Mesendoderm (in vitro differentiated cells): Measurements from ENCODE around the gene FNDC10.
"Not testable (repeated sequence)": the region's sequence is repeated elsewhere in the genome, so short reads cannot be mapped to it uniquely, and the experiment has no call there.

Experiments used
- DNase-seq: peaks from one replicate; pipeline ENCODE4 v3.0.0; 2013
- H2AK5ac ChIP-seq: 2 replicates; pipeline ENCODE4 v1.6.1; 2013; ENCODE audit warnings: low read length, inconsistent platforms
- H2BK120ac ChIP-seq: 2 replicates; pipeline ENCODE4 v1.6.1; 2013; ENCODE audit warnings: low read depth, mild to moderate bottlenecking, low read length, moderate library complexity, mixed read lengths
- H2BK15ac ChIP-seq: replicated peaks from 2 replicates; pipeline ENCODE4 v1.6.1; 2013; ENCODE audit warnings: low read depth, mild to moderate bottlenecking, moderate library complexity
- H2BK5ac ChIP-seq: 2 replicates; pipeline ENCODE4 v1.6.1; 2013; ENCODE audit warnings: low read length, inconsistent platforms
- H3K18ac ChIP-seq: 2 replicates; pipeline ENCODE4 v1.6.1; 2013; ENCODE audit warnings: mild to moderate bottlenecking, low read length, mixed read lengths
- H3K23ac ChIP-seq: one replicate; pipeline ENCODE4 v1.6.1; 2013; ENCODE audit warnings: low read length
- H3K27ac ChIP-seq: 2 replicates; pipeline ENCODE4 v1.5.1; 2013; ENCODE audit warnings: low read depth, mild to moderate bottlenecking, inconsistent platforms, low read length, moderate library complexity
- H3K27me3 ChIP-seq: 2 replicates; pipeline ENCODE4 v1.6.1; 2013; ENCODE audit warnings: low read length, control low read depth, mild to moderate bottlenecking, inconsistent platforms; ENCODE audit not compliant: insufficient read depth, poor library complexity
- H3K36me3 ChIP-seq: 2 replicates; pipeline ENCODE4 v1.6.1; 2013; ENCODE audit warnings: low read length, inconsistent platforms; ENCODE audit not compliant: control insufficient read depth, insufficient read depth
- H3K4ac ChIP-seq: one replicate; pipeline ENCODE4 v1.6.1; 2013; ENCODE audit warnings: low read depth, mild to moderate bottlenecking, low read length, moderate library complexity
- H3K4me1 ChIP-seq: 2 replicates; pipeline ENCODE4 v1.6.1; 2013; ENCODE audit warnings: low read depth, low read length, inconsistent platforms; ENCODE audit not compliant: control insufficient read depth
- H3K4me2 ChIP-seq: 2 replicates; pipeline ENCODE4 v1.6.1; 2013; ENCODE audit warnings: low read length
- H3K4me3 ChIP-seq: 2 replicates; pipeline ENCODE4 v1.5.1; 2013; ENCODE audit warnings: mild to moderate bottlenecking, low read length
- H3K56ac ChIP-seq: one replicate; pipeline ENCODE4 v1.6.1; 2013; ENCODE audit warnings: low read length
- H3K79me1 ChIP-seq: 2 replicates; pipeline ENCODE4 v1.6.1; 2013; ENCODE audit warnings: low read length, inconsistent platforms
- H3K79me2 ChIP-seq: 2 replicates; pipeline ENCODE4 v1.6.1; 2013; ENCODE audit warnings: mild to moderate bottlenecking, low read length; ENCODE audit not compliant: control insufficient read depth, insufficient read depth
- H3K9ac ChIP-seq: 2 replicates; pipeline ENCODE4 v1.6.1; 2013; ENCODE audit warnings: low read length, inconsistent platforms
- H4K5ac ChIP-seq: one replicate; pipeline ENCODE4 v1.6.1; 2013; ENCODE audit warnings: low read length
- H4K8ac ChIP-seq: one replicate; pipeline ENCODE4 v1.6.1; 2013; ENCODE audit warnings: low read depth, mild to moderate bottlenecking, control low read depth, low read length, moderate library complexity
- WGBS: extraction: QIAGEN DNeasy Blood & Tissue Kit; methylation state at CpG from one replicate; pipeline ENCODE4 v1.1.7; 2013; ENCODE audit warnings: low lambda C conversion rate, missing lambda C conversion rate; ENCODE audit not compliant: insufficient coverage; ENCODE audit errors: extremely low coverage; 5-methylcytosine and 5-hydroxymethylcytosine counted together

Gene FNDC10

DNA sequence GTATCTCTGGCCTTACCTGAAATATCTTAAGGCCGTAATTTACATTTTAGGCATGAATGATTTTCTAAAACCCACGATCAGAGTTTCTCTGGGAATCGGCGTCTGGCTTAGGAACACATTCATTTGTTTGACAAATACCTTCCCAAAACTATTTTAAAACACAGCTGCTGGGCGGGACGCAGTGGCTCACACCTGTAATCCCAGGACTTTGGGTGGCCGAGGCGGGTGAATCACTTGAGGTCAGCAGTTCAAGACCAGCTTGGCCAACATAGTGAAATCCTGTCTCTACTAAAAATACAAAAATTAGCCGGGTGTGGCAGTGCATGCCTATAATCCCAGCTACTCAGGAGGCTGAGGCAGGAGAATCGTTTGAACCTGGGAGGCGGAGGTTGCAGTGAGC lies 43.0 kb downstream of the FNDC10 start:
- not testable (repeated sequence) for H3K4me2 ChIP-seq, H3K23ac ChIP-seq, H3K56ac ChIP-seq, H2BK15ac ChIP-seq, H4K8ac ChIP-seq, H3K18ac ChIP-seq, H4K5ac ChIP-seq, H3K79me2 ChIP-seq, H3K9ac ChIP-seq, H3K4ac ChIP-seq, H2AK5ac ChIP-seq, DNase-seq, H2BK120ac ChIP-seq, H3K27ac ChIP-seq, H2BK5ac ChIP-seq, H3K4me1 ChIP-seq, H3K79me1 ChIP-seq, H3K27me3 ChIP-seq, H3K4me3 ChIP-seq, H3K36me3 ChIP-seq
- no CpG with 5 or more reads among the region's 11 CpGs for WGBS

DNA sequence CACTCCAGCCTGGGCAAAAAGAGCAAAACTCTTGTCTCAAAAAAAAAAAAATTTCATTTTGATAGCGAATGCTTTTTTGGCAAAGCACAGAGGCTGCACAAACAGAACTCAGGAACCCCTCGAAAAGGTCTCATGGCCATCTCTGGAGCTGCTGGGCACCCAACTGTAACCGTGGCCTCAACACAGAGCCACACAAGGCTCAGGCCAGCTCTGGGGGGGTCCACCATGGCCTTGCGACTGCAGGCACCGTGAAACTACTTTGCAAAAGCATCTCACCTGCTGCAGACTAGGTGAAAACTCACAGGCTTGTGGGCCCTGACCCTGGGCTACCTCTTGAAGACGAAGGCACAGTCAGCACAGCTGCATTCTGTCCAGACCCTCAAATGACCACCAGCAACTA lies 43.4 kb downstream of the FNDC10 start:
- Histone ChIP-seq H3K36me3 (no peaks in the 10 kb centered on the region), H2AK5ac (no peak overlapping the region), H2BK15ac (no peak overlapping the region), H4K8ac (no peak overlapping the region), H3K4ac (no peak overlapping the region), H3K9ac (no peak overlapping the region), H3K27ac (no peak overlapping the region), H2BK120ac (no peak overlapping the region), H3K18ac (no peak overlapping the region), H3K4me2 (no peak overlapping the region), H3K79me1 (peaks cover 9% of the 10 kb centered on the region), H3K4me3 (no peak overlapping the region), H4K5ac (no peak overlapping the region), H3K79me2 (no peaks in the 10 kb centered on the region), H3K56ac (no peak overlapping the region), H2BK5ac (no peak overlapping the region), H3K23ac (no peak overlapping the region), H3K27me3 (no peaks in the 10 kb centered on the region), H3K4me1 (no peaks in the 10 kb centered on the region)
- no CpG with 5 or more reads among the region's 6 CpGs for WGBS
- DNase-seq: no peak

DNA sequence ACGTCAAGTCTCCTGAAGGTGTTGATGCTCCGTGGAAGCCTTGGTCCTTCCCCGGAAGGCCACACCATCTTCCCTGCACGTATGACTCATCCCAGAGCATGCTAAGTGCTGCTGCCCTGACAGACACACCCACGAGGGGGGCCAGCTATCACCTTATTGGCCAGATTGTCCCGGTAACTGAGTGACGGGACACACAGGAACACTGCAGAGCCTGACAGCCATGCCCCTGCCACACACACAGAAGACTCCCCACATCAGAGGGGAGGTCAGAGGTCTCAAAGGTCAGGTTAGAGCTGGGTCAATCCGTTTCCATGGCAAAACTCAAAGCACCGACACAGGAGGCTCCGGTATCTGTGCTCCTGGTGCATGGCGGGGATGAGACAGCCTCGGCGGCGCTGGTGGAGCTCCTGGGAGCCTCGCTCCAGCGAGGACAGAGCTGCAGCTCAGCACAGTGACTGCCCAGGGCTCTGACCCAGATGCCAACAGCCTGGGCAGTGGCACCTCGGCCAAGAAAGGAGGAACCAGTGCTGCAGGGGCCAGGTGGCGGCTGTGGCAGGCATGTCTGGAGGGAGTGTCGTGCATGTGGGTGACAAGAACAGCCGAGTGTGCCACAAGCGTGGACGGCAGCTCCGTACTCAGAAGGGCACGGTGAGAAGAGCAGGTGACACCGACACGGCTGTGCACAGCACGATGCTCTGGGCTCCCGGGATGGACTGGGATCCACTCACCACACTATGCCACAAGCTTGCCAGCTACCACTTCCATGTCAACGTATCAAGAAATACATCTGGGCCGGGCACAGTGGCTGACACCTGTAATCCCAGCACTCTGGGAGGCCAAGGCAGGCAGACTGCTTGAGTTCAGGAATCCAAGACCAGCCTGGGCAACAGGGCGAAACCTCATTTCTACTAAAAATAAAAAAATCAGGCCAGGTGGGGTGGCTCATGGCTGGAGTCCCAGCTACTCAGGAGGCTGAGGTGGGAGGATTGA lies 44.7 kb downstream of the FNDC10 start:
- no CpG with 5 or more reads among the region's 31 CpGs for WGBS
- H3K4me3 ChIP-seq: no peak overlapping the region
- no peaks in the 10 kb centered on the region for H3K4me1 ChIP-seq
- no peak overlapping the region for H2BK5ac ChIP-seq
- H3K9ac ChIP-seq: no peak overlapping the region
- H3K4ac ChIP-seq: no peak overlapping the region
- H3K79me1 ChIP-seq: peaks cover 13% of the 10 kb centered on the region
- H2BK120ac ChIP-seq: no peak overlapping the region
- H4K5ac ChIP-seq: no peak overlapping the region
- H3K56ac ChIP-seq: no peak overlapping the region
- no peak overlapping the region for H2BK15ac ChIP-seq
- no peak overlapping the region for H2AK5ac ChIP-seq
- DNase-seq: peak; percentile 54
- H3K27ac ChIP-seq: no peak overlapping the region
- H3K4me2 ChIP-seq: no peak overlapping the region
- H3K18ac ChIP-seq: no peak overlapping the region
- no peaks in the 10 kb centered on the region for H3K36me3 ChIP-seq
- no peaks in the 10 kb centered on the region for H3K27me3 ChIP-seq
- no peak overlapping the region for H4K8ac ChIP-seq
- H3K23ac ChIP-seq: no peak overlapping the region
- peaks cover 4% of the 10 kb centered on the region for H3K79me2 ChIP-seq

DNA sequence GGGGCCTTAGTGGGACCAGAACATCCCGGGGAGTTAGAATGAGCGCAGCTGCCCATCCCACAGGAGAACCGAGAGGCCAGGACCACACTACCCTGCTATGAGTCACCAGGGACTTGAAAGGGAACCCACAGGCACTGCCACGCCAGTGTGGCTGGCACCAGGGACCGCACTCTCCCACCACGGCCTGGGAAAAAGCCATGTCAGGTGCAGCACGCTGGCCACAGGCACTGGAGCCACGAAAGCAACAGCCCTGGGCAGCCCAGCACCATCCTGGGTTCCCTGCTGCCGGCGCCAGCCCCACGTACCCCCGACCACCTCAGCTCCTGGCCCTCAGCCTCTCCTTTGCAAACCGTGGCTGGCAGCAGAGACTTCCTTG lies 45.4 kb downstream of the FNDC10 start:
- Histone ChIP-seq H3K4me3 (no peak overlapping the region), H3K36me3 (no peaks in the 10 kb centered on the region), H2BK5ac (no peak overlapping the region), H3K4me1 (no peaks in the 10 kb centered on the region), H2BK15ac (no peak overlapping the region), H3K27ac (no peak overlapping the region), H3K4ac (no peak overlapping the region), H3K23ac (no peak overlapping the region), H4K8ac (no peak overlapping the region), H3K79me2 (peaks cover 4% of the 10 kb centered on the region), H2AK5ac (no peak overlapping the region), H4K5ac (no peak overlapping the region), H3K9ac (no peak overlapping the region), H2BK120ac (no peak overlapping the region), H3K27me3 (no peaks in the 10 kb centered on the region), H3K18ac (no peak overlapping the region), H3K56ac (no peak overlapping the region), H3K79me1 (peaks cover 13% of the 10 kb centered on the region), H3K4me2 (no peak overlapping the region)
- WGBS: no CpG with 5 or more reads among the region's 13 CpGs
- no peak for DNase-seq

DNA sequence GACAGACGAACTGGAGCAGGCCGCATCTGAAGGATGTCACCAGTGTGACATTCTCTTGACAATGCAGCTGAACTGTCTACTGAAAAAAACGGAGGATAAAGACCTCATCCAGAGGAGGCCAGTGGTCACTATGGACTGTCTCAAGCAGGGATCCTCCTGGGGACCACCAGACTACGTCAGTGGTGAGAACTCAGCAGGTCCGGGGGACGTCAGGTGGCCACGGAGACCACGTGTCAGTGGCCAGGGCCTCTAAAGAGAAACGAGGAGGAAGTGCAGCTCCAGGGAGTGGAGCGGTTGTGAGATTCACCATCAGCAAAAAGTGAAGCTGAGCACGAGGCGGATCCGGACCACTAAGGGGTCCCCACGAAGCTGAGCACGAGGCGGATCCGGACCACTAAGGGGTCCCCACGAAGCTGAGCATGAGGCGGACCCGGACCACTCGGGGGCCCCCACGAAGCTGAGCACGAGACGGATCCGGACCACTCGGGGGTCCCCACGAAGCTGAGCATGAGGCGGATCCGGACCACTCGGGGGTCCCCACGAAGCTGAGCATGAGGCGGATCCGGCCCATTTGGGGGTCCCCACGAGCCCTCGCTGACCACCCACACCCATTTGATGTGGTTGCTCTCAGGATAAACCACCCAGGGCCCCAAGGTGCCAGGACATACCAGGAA lies 46.0 kb downstream of the FNDC10 start:
- no peak overlapping the region for H2AK5ac ChIP-seq
- no peak for DNase-seq
- H3K9ac ChIP-seq: no peak overlapping the region
- no peak overlapping the region for H4K8ac ChIP-seq
- no peaks in the 10 kb centered on the region for H3K36me3 ChIP-seq
- H3K79me2 ChIP-seq: peaks cover 4% of the 10 kb centered on the region
- no peak overlapping the region for H2BK5ac ChIP-seq
- no peak overlapping the region for H3K4ac ChIP-seq
- H3K23ac ChIP-seq: no peak overlapping the region
- H3K27me3 ChIP-seq: no peaks in the 10 kb centered on the region
- no peak overlapping the region for H3K18ac ChIP-seq
- no peaks in the 10 kb centered on the region for H3K4me1 ChIP-seq
- no peak overlapping the region for H3K56ac ChIP-seq
- no peak overlapping the region for H3K27ac ChIP-seq
- H4K5ac ChIP-seq: no peak overlapping the region
- no peak overlapping the region for H3K4me3 ChIP-seq
- peaks cover 13% of the 10 kb centered on the region for H3K79me1 ChIP-seq
- no peak overlapping the region for H3K4me2 ChIP-seq
- no peak overlapping the region for H2BK120ac ChIP-seq
- no peak overlapping the region for H2BK15ac ChIP-seq
- no CpG with 5 or more reads among the region's 35 CpGs for WGBS
